ENCODE measurements around the gene ADAMTS18.

ADAMTS18 gene

DNA sequence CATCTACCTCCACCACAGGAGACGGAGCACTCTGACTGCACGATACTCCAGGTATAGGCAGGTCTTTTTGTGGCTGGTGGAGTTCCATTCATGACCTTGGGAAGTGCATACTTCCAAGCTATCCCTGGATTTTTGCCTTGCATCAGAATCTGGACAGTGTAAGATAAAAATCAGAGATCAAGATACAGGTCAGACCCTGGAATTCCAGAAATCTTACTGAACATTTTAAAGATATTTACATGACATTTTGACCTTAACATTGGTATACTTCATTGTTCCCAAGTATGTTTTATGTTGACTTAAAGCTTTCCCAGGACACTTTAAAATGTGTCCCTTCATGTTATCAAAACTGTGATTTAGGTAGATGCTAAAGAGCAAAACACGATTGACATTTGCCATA lies 134.6 kb downstream of the ADAMTS18 start:
- H3K79me2 ChIP-seq (ENCODE audit: insufficient read depth, low read depth) = no peaks in the 10 kb centered on the region
- TF ChIP-seq, protein P1, sequence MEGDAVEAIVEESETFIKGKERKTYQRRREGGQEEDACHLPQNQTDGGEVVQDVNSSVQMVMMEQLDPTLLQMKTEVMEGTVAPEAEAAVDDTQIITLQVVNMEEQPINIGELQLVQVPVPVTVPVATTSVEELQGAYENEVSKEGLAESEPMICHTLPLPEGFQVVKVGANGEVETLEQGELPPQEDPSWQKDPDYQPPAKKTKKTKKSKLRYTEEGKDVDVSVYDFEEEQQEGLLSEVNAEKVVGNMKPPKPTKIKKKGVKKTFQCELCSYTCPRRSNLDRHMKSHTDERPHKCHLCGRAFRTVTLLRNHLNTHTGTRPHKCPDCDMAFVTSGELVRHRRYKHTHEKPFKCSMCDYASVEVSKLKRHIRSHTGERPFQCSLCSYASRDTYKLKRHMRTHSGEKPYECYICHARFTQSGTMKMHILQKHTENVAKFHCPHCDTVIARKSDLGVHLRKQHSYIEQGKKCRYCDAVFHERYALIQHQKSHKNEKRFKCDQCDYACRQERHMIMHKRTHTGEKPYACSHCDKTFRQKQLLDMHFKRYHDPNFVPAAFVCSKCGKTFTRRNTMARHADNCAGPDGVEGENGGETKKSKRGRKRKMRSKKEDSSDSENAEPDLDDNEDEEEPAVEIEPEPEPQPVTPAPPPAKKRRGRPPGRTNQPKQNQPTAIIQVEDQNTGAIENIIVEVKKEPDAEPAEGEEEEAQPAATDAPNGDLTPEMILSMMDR (conservative IDR thresholded peaks at IDR 0.05; ENCODE audit: low read depth, low read length) = no peak
- no peak overlapping the region for H3K9ac ChIP-seq
- no peaks in the 10 kb centered on the region for H3K36me3 ChIP-seq (ENCODE audit: insufficient read depth)
- no peaks in the 10 kb centered on the region for H4K20me1 ChIP-seq (ENCODE audit: insufficient read depth)
- no peaks in the 10 kb centered on the region for H3K27me3 ChIP-seq (ENCODE audit: insufficient read depth, low read depth)
- H3K4me2 ChIP-seq = no peak overlapping the region
- H3K4me1 ChIP-seq (ENCODE audit: low read depth, poor library complexity, severe bottlenecking) = no peaks in the 10 kb centered on the region
- no peak overlapping the region for H3K27ac ChIP-seq
- no peak overlapping the region for H2AFZ ChIP-seq (ENCODE audit: low read depth)
- H3K4me3 ChIP-seq (IDR thresholded peaks at IDR 0.05; ENCODE audit: insufficient read depth, low read depth, low read length) = no peak overlapping the region

DNA sequence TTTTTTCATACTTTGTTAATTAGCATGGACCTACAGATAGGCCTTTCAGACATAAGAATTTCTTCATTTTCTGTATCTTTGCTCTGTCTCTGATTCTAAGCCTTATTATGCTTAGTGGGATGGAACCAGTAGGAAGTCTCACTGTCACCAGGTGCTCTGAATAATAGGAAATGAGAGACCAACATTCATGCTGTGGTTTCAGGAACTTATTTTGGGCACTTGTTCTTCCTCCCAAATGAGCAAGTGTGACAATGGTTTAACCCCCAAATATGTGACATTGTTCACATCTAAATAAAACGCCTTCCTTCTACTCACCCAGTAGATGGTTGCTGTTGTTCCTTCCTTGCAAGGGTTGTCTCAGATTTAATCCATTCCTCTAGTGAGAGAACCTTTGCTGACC lies 135.4 kb downstream of the ADAMTS18 start:
- Histone ChIP-seq H3K4me1 (ENCODE audit: low read depth, poor library complexity, severe bottlenecking) (no peaks in the 10 kb centered on the region), H2AFZ (ENCODE audit: low read depth) (no peak overlapping the region), H3K36me3 (ENCODE audit: insufficient read depth) (no peaks in the 10 kb centered on the region), H3K27me3 (ENCODE audit: insufficient read depth, low read depth) (no peaks in the 10 kb centered on the region), H3K79me2 (ENCODE audit: insufficient read depth, low read depth) (no peaks in the 10 kb centered on the region), H3K9ac (no peak overlapping the region), H3K27ac (no peak overlapping the region), H3K4me3 (IDR thresholded peaks at IDR 0.05; ENCODE audit: insufficient read depth, low read depth, low read length) (no peak overlapping the region), H4K20me1 (ENCODE audit: insufficient read depth) (no peaks in the 10 kb centered on the region), H3K4me2 (no peak overlapping the region)
- TF ChIP-seq, protein P1 (conservative IDR thresholded peaks at IDR 0.05; ENCODE audit: low read depth, low read length) = no peak

DNA sequence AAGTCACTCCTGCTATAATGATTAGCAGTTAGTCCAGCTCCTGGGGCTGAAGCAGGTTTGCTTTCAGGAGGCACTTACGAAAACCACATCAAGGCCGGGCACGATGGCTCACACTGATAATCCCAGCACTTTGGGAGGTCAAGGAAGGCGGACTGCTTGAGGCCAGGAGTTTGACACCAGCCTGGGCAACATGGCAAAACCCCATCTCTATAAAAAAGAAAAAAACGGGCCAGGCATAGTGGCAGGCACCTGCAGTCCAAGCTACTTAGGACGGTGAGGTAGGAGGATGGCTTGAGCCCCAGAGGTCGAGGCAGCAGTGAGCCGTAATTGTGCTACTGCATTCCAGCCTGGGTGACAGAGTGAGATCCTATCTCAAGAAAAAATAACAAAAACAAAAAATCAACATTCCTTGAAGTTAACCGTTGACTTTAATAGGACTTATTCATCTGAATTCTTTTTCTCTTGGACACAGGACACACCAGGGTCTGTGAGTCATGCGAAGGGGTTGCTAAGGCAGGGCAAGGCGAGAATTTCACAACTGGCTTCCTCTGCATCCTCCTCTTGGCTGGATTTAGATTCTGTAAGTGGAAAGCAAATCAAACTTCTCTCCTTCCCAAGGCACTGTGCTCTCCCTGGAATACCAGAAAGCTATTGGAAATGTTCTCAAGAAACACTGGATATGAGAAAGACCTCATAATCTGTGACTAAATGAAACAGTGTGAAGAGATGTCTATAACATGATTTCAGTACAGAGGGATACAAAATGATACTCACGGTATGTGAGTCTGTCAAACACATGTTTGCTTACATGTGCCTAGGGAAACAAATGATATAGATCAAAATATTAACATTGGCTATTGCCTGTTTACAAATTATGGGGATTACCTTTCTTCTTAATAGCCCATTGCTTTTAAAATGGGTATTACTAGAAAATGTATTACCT lies 136.1 kb downstream of the ADAMTS18 start:
- Histone ChIP-seq H3K4me1 (ENCODE audit: low read depth, poor library complexity, severe bottlenecking) (no peaks in the 10 kb centered on the region), H3K36me3 (ENCODE audit: insufficient read depth) (no peaks in the 10 kb centered on the region), H3K4me3 (IDR thresholded peaks at IDR 0.05; ENCODE audit: insufficient read depth, low read depth, low read length) (no peak overlapping the region), H3K27ac (no peak overlapping the region), H3K79me2 (ENCODE audit: insufficient read depth, low read depth) (no peaks in the 10 kb centered on the region), H3K27me3 (ENCODE audit: insufficient read depth, low read depth) (no peaks in the 10 kb centered on the region), H3K9ac (no peak overlapping the region), H3K4me2 (no peak overlapping the region), H4K20me1 (ENCODE audit: insufficient read depth) (no peaks in the 10 kb centered on the region), H2AFZ (ENCODE audit: low read depth) (no peak overlapping the region)
- TF ChIP-seq, protein P1 (conservative IDR thresholded peaks at IDR 0.05; ENCODE audit: low read depth, low read length) = no peak

DNA sequence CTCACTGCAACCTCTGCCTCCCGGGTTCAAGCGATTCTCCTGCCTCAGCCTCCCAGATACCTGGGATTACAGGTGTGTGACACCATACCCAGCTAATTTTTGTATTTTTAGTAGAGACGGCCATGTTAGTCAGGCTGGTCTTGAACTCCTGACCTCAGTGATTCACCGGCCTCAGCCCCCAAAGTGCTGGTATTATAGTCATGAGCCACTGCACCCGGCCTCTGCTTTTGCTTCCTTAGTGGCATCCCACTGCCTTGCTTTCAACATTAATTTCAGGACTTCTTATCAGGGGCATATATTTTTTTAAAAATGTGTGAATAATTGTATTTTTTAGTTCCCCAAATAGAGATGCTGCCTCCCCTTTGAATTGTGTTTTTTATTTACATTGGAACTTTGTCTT lies 136.8 kb downstream of the ADAMTS18 start:
- Histone ChIP-seq H3K9ac (no peak overlapping the region), H3K4me2 (no peak overlapping the region), H3K4me3 (IDR thresholded peaks at IDR 0.05; ENCODE audit: insufficient read depth, low read depth, low read length) (no peak overlapping the region), H3K27ac (no peak overlapping the region), H3K27me3 (ENCODE audit: insufficient read depth, low read depth) (no peaks in the 10 kb centered on the region), H4K20me1 (ENCODE audit: insufficient read depth) (no peaks in the 10 kb centered on the region), H3K36me3 (ENCODE audit: insufficient read depth) (no peaks in the 10 kb centered on the region), H3K4me1 (ENCODE audit: low read depth, poor library complexity, severe bottlenecking) (no peaks in the 10 kb centered on the region), H2AFZ (ENCODE audit: low read depth) (no peak overlapping the region), H3K79me2 (ENCODE audit: insufficient read depth, low read depth) (no peaks in the 10 kb centered on the region)
- TF ChIP-seq, protein P1 (conservative IDR thresholded peaks at IDR 0.05; ENCODE audit: low read depth, low read length) = no peak

All from KMS-11 (cell line).